Inflammatory macrophage (primary cell): ENCODE results near the gene ROPN1L.
A peak's percentile ranks its signal among the peaks of the same experiment; 100 is the strongest.
"Not testable (repeated sequence)": the region's sequence is repeated elsewhere in the genome, so short reads cannot be mapped to it uniquely, and the experiment has no call there.

ENCODE experiments used
- DNase-seq, 2 donors: peaks; one replicate each; pipeline ENCODE4 v3.0.0-alpha.2; 2020 to 2022
- total RNA-seq, 18 experiments: gene quantifications; one replicate each; lab custom pipeline; 2026; ENCODE audit warnings: mixed read lengths in 6 of 18, inconsistent platforms in 2 of 18; lab: John Stamatoyannopoulos, UW

The ROPN1L gene
- 0 to 0.85 (median 0.09) reads per million in 18 experiments for total RNA-seq

- DNase-seq = peak; percentile 90
These were observed at the start of gene ROPN1L for GRCh38 chr5:10441083-10441991. Gene ROPN1L, plus strand, starts transcription at chr5:10441879. Its CDS starts 289 bp downstream, at chr5:10442168.

GRCh38 chr5:10392567-10393328, 48.9 kb upstream of the ROPN1L start:
- DNase-seq = not testable (repeated sequence)

GRCh38 chr5:10393491-10393890, 48.2 kb upstream of the ROPN1L start:
- no peak for DNase-seq

GRCh38 chr5:10396552-10396951, 45.1 kb upstream of the ROPN1L start:
- DNase-seq = no peak

- no peak for DNase-seq
These were observed 41.8 kb upstream of the ROPN1L start for GRCh38 chr5:10399839-10400238.

- no peak for DNase-seq
These were observed 41.3 kb upstream of the ROPN1L start for GRCh38 chr5:10400411-10400810.

- DNase-seq = peak; percentile 28 to 75
These were observed 40.8 kb upstream of the ROPN1L start for GRCh38 chr5:10400831-10401230.

GRCh38 chr5:10401498-10401897, 40.2 kb upstream of the ROPN1L start:
- DNase-seq = peak; percentile 18 to 38

- DNase-seq = no peak
These were observed 37.9 kb upstream of the ROPN1L start for GRCh38 chr5:10403829-10404228.

- no peak for DNase-seq
These were observed 35.0 kb upstream of the ROPN1L start for GRCh38 chr5:10406651-10407050.

- DNase-seq = peak in 1 of 2 donors; percentile 3
These were observed 32.2 kb upstream of the ROPN1L start for GRCh38 chr5:10409504-10409903.

GRCh38 chr5:10410662-10411061, 31.0 kb upstream of the ROPN1L start:
- DNase-seq = no peak

- DNase-seq = no peak
These were observed 30.3 kb upstream of the ROPN1L start for GRCh38 chr5:10411336-10411735.

GRCh38 chr5:10416868-10417267, 24.8 kb upstream of the ROPN1L start:
- no peak for DNase-seq

- DNase-seq = no peak
These were observed 22.9 kb upstream of the ROPN1L start for GRCh38 chr5:10418654-10419345.

- no peak for DNase-seq
These were observed 21.2 kb upstream of the ROPN1L start for GRCh38 chr5:10420468-10420867.

GRCh38 chr5:10420932-10421331, 20.7 kb upstream of the ROPN1L start:
- DNase-seq = no peak

- DNase-seq = peak; percentile 77 to 85
These were observed 19.6 kb upstream of the ROPN1L start for GRCh38 chr5:10421896-10422691.

- DNase-seq = peak; percentile 23 to 32
These were observed 18.7 kb upstream of the ROPN1L start for GRCh38 chr5:10423022-10423421.

- peak; percentile 52 for DNase-seq
These were observed 17.5 kb upstream of the ROPN1L start for GRCh38 chr5:10424124-10424731.

GRCh38 chr5:10427201-10427600, 14.5 kb upstream of the ROPN1L start:
- no peak for DNase-seq

GRCh38 chr5:10427978-10428377, 13.7 kb upstream of the ROPN1L start:
- no peak for DNase-seq
